Measurements from ENCODE around the gene MAMLD1. TPM values are rescaled to one million over a fixed set of nuclear protein-coding genes. Genes with fewer than 3 reads are reported as not detected.

MAMLD1 gene
- total RNA-seq, 1 donor from 2014 or later: 3.0 TPM

DNA sequence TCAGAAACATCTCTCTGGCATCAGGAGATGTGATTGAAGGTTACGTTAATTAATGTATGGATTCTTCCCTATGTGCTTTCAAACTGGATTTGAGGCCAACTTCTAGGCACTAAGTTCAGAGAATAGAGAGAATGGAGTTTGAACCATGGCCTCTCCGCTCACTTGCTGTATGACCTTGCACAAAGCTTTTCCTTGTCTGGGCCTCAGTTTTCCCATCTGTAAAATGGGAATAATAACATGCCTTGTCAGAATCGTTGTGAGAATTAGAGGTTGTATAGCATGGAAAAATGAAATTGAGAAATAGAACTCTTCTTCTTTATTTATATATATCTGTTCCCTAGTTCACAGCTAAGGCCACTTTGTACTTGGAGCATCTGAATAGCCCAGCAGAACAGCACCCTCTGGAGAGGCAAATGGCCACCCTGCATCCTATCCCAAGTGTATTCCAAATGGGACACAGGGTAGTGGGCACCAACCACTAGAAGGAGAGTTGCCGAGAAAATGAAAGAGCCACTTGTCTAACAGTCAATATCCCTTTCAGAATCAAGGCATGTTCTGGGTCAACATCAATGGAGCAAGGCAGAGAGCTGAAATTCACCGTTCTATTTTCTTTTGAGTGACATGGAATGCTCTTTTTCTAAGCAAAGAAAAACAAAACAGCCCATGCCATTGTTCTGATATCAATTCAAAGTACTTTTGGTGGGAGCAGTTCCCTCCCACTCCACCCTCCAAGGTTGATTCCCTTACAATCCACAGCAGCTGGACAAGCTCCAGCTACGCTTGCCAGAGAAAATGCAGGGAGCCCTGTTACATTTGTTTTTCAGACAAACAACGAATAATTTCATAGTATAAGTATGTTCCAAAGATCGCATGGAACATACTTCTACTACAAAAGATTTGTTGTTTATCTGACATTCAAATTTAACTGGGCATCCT is 182.0 kb downstream of the MAMLD1 start:
- Histone ChIP-seq H3K4me3 (ENCODE audit: low read depth, low read length) (no peak overlapping the region), H3K36me3 (ENCODE audit: control insufficient read depth, insufficient read depth, low read length) (no peaks in the 10 kb centered on the region), H3K27me3 (ENCODE audit: control insufficient read depth, insufficient read depth, low read length) (no peaks in the 10 kb centered on the region)
- DNase-seq (ENCODE audit: low read depth): no peak
- TF ChIP-seq, protein P1, sequence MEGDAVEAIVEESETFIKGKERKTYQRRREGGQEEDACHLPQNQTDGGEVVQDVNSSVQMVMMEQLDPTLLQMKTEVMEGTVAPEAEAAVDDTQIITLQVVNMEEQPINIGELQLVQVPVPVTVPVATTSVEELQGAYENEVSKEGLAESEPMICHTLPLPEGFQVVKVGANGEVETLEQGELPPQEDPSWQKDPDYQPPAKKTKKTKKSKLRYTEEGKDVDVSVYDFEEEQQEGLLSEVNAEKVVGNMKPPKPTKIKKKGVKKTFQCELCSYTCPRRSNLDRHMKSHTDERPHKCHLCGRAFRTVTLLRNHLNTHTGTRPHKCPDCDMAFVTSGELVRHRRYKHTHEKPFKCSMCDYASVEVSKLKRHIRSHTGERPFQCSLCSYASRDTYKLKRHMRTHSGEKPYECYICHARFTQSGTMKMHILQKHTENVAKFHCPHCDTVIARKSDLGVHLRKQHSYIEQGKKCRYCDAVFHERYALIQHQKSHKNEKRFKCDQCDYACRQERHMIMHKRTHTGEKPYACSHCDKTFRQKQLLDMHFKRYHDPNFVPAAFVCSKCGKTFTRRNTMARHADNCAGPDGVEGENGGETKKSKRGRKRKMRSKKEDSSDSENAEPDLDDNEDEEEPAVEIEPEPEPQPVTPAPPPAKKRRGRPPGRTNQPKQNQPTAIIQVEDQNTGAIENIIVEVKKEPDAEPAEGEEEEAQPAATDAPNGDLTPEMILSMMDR (IDR thresholded peaks at IDR 0.05; ENCODE audit: insufficient read depth, low read length, poor library complexity, severe bottlenecking): no peak

DNA sequence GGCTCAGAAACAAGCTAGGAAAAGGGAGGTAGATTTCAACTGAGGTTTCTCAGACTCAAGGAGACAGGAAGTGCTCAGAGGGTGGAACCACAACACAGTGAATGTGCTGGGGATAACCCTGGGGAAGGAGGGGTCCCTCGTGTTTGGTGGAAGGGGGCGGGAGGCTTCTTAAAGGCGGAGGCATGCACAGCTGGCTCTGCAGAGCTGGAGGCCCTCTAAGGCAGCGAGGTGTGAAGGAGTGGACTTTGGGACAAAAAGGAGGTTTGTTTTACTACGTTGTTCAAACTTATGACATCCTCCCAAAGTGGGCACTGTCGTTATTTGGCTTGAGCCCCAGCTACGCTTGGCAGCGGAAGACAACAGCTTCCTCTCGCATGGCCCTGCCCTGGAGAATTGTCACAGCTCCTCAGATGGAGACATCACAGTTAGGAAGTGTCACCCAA is 183.6 kb downstream of the MAMLD1 start:
- no peaks in the 10 kb centered on the region for H3K36me3 ChIP-seq (ENCODE audit: control insufficient read depth, insufficient read depth, low read length)
- H3K4me3 ChIP-seq (ENCODE audit: low read depth, low read length): no peak overlapping the region
- no peak for DNase-seq (ENCODE audit: low read depth)
- H3K27me3 ChIP-seq (ENCODE audit: control insufficient read depth, insufficient read depth, low read length): no peaks in the 10 kb centered on the region
- TF ChIP-seq, protein P1 (IDR thresholded peaks at IDR 0.05; ENCODE audit: insufficient read depth, low read length, poor library complexity, severe bottlenecking): no peak

DNA sequence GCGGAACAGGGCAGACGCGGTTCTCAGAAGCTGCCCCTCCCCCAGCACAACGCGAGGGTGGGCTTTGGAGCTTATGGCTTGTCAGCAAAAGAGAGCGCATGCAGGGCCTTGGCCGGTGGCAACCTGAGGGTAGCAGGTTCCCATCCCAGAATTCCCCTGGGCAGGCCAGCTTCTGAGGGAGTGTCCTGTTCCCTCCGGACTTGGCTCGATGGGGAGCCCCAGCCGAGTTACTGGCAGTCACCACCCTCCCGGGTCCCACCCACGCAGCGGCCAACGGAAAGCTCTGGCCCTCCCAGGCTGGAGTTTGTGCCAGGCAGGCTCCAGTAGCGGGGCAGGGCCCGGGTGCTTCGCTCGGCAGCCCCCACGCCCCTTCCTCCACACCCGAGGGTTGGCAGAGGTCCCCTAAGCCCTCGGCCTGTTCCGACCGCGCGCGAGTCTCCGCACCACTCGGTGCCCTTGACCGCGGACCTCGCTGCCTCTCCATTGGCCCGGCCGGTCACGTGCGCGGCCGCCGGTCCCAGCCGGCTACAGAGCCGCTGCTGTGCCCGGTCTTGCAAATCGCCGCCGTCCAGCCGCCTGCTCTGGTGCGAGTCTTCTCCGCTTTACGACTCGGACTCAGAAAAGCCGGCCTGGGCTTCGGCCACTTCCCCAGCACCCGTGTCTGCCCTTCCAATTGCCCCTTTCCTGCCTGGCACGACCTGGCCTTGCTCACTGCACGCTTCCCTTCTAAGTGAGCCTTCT is 184.4 kb downstream of the MAMLD1 start:
- peak overlapping the region; percentile 16 for H3K4me3 ChIP-seq (ENCODE audit: low read depth, low read length)
- no peak for DNase-seq (ENCODE audit: low read depth)
- TF ChIP-seq, protein P1 (IDR thresholded peaks at IDR 0.05; ENCODE audit: insufficient read depth, low read length, poor library complexity, severe bottlenecking): no peak

DNA sequence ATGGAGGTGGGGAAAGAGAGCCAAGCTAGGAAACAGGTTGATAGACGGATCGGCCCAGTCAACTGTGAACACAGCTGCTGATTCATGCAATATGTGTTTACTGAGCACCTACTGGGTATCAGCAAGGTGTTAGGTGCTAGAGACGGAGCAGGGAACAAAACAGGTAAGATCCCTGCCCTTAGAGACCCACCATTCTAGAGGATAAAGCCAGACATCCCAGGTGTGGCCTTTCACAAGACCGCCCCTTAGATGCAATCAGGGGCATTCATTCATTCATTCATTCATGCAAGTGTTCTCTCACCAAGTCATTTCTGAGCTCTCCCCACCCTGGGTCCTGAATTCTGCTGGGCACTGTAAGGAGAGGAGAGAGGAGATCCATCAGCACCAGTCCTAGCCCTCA is 185.1 kb downstream of the MAMLD1 start:
- H3K4me3 ChIP-seq (ENCODE audit: low read depth, low read length): no peak overlapping the region
- H3K36me3 ChIP-seq (ENCODE audit: control insufficient read depth, insufficient read depth, low read length): no peaks in the 10 kb centered on the region
- no peaks in the 10 kb centered on the region for H3K27me3 ChIP-seq (ENCODE audit: control insufficient read depth, insufficient read depth, low read length)
- TF ChIP-seq, protein P1 (IDR thresholded peaks at IDR 0.05; ENCODE audit: insufficient read depth, low read length, poor library complexity, severe bottlenecking): no peak
- no peak for DNase-seq (ENCODE audit: low read depth)

More for the DNA sequence above, 184.4 kb downstream of the MAMLD1 start:
- Histone ChIP-seq H3K36me3 (ENCODE audit: control insufficient read depth, insufficient read depth, low read length) (no peaks in the 10 kb centered on the region), H3K27me3 (ENCODE audit: control insufficient read depth, insufficient read depth, low read length) (no peaks in the 10 kb centered on the region)

DNA sequence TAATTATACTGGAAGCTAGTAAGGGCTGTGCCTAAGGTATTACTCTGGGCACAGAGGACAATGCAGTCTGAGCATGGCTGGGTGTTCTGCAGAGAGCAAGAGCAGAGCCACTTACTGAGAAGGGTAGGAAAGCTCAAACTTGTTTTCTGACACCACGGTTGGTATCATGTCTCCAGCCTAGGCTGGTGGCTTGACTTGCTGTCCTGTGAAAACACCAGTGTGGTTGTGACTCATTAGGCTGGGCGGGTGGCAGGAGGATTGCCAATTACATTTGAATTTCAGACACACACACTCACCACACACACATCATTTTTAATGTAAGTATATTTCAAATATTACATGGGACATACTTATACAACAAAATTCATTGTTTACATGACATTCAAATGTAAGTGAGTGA is 185.6 kb downstream of the MAMLD1 start:
- no peak for DNase-seq (ENCODE audit: low read depth)
- Histone ChIP-seq H3K36me3 (ENCODE audit: control insufficient read depth, insufficient read depth, low read length) (no peaks in the 10 kb centered on the region), H3K4me3 (ENCODE audit: low read depth, low read length) (no peak overlapping the region), H3K27me3 (ENCODE audit: control insufficient read depth, insufficient read depth, low read length) (no peaks in the 10 kb centered on the region)
- TF ChIP-seq, protein P1 (IDR thresholded peaks at IDR 0.05; ENCODE audit: insufficient read depth, low read length, poor library complexity, severe bottlenecking): no peak

Data from kidney epithelial cell (primary cell).